SK-N-SH treated with all-trans-retinoic acid at 6 μM for 48 hours (cell line): Measurements from ENCODE around the gene DOCK11.

Experiments used
- CREB5 ChIP-seq: fragments of 250-450 bp; sonication (Bioruptor Pico); IDR thresholded peaks from 2 replicates; pipeline ENCODE4 v1.5.1; 2020; ENCODE audit warnings: low read depth, mild to moderate bottlenecking, moderate library complexity
- CSRNP3 ChIP-seq: fragments of 250-450 bp; sonication (Bioruptor Pico); IDR thresholded peaks from 2 replicates; pipeline ENCODE4 v1.5.1; 2021; ENCODE audit warnings: mild to moderate bottlenecking, moderate library complexity
- ESRRG ChIP-seq: fragments of 250-450 bp; sonication (Bioruptor Pico); IDR thresholded peaks from 2 replicates; pipeline ENCODE4 v1.6.1; 2021; ENCODE audit warnings: mild to moderate bottlenecking
- PATZ1 ChIP-seq: fragments of 250-450 bp; sonication (Bioruptor Pico); IDR thresholded peaks from 2 replicates; pipeline ENCODE4 v1.8.0; 2020; ENCODE audit warnings: mild to moderate bottlenecking, moderate library complexity, borderline replicate concordance
- PPARA ChIP-seq: fragments of 250-450 bp; sonication (Bioruptor Pico); IDR thresholded peaks from 2 replicates; pipeline ENCODE4 v1.5.0; 2020; ENCODE audit warnings: mild to moderate bottlenecking, borderline replicate concordance
- SNAI2 ChIP-seq: fragments of 250-450 bp; sonication (Bioruptor Pico); IDR thresholded peaks from 2 replicates; pipeline ENCODE4 v1.5.0; 2020; ENCODE audit warnings: mild to moderate bottlenecking, moderate library complexity
- ZFP3 ChIP-seq: fragments of 250-450 bp; sonication (Bioruptor Pico); IDR thresholded peaks from 2 replicates; pipeline ENCODE4 v1.5.0; 2020; ENCODE audit warnings: mild to moderate bottlenecking, moderate library complexity
- ZFP30 ChIP-seq: fragments of 450-650 bp; formaldehyde crosslinking; IDR thresholded peaks from 2 replicates; pipeline ENCODE4 v1.5.0; 2022; ENCODE audit warnings: mild to moderate bottlenecking, moderate library complexity

- TF ChIP-seq CREB5 (CRISPR knock-in tag), result no peak
- TF ChIP-seq CSRNP3 (CRISPR knock-in tag), result no peak
- TF ChIP-seq ZFP3 (CRISPR knock-in tag), result no peak
- no peak for TF ChIP-seq PATZ1 (CRISPR knock-in tag)
- no peak for TF ChIP-seq ZFP30 (CRISPR knock-in tag)
- TF ChIP-seq PPARA (CRISPR knock-in tag), result no peak
- no peak for TF ChIP-seq SNAI2 (CRISPR knock-in tag)
- no peak for TF ChIP-seq ESRRG (CRISPR knock-in tag)
These were observed 27.5 kb upstream of the DOCK11 start for GRCh38 chrX:118468122-118468521.
